Measurements from ENCODE around the gene MDC1. TPM values are rescaled to one million over a fixed set of nuclear protein-coding genes. Genes with fewer than 3 reads are reported as not detected.

Gene MDC1
- total and polyA plus RNA-seq, 2 of the 13 experiments (the other 11 are each of a cell fraction or from before 2014, with no cell fraction given), result 8.4 to 14.0 TPM

- TF ChIP-seq, protein P1, sequence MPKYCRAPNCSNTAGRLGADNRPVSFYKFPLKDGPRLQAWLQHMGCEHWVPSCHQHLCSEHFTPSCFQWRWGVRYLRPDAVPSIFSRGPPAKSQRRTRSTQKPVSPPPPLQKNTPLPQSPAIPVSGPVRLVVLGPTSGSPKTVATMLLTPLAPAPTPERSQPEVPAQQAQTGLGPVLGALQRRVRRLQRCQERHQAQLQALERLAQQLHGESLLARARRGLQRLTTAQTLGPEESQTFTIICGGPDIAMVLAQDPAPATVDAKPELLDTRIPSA (CRISPR knock-in tag; IDR thresholded peaks at IDR 0.05; ENCODE audit: borderline replicate concordance), result peak; percentile 72; the same call in 1 of the 2 replicates
- peak; percentile 80 for TF ChIP-seq NFKBIZ (CRISPR knock-in tag; IDR thresholded peaks at IDR 0.05)
- TF ChIP-seq STAT5B (CRISPR knock-in tag; IDR thresholded peaks at IDR 0.05), result peak; percentile 93
- TF ChIP-seq ZBTB8A (CRISPR knock-in tag; IDR thresholded peaks at IDR 0.05; ENCODE audit: borderline replicate concordance, low read depth), result no peak; the same call in 1 of the 2 replicates
- peak; percentile 40; the same call in 1 of the 2 replicates for TF ChIP-seq CEBPB (IDR thresholded peaks at IDR 0.05; ENCODE audit: borderline replicate concordance, low read depth, low read length)
- TF ChIP-seq PAWR (CRISPR knock-in tag; IDR thresholded peaks at IDR 0.05; ENCODE audit: borderline replicate concordance), result peak; percentile 88; the same call in 1 of the 2 replicates
- TF ChIP-seq ZNF788 (CRISPR knock-in tag; IDR thresholded peaks at IDR 0.05; ENCODE audit: borderline replicate concordance), result peak; percentile 99
- TF ChIP-seq KLF9 (CRISPR knock-in tag; IDR thresholded peaks at IDR 0.05; ENCODE audit: low read depth), result peak; percentile 99
- TF ChIP-seq SETDB1 (CRISPR knock-in tag; IDR thresholded peaks at IDR 0.05; ENCODE audit: borderline replicate concordance), result no peak
- TF ChIP-seq TSC22D2 (CRISPR knock-in tag; IDR thresholded peaks at IDR 0.05; ENCODE audit: borderline replicate concordance), result peak; percentile 92
- TF ChIP-seq DNMT1 (CRISPR knock-in tag; IDR thresholded peaks at IDR 0.05), result 0 out of 2 replicates have a peak, but pooled peaks have one; percentile 1
- peak; percentile 86; the same call in 1 of the 2 replicates for TF ChIP-seq MTA1 (CRISPR knock-in tag; IDR thresholded peaks at IDR 0.05; ENCODE audit: borderline replicate concordance)
- 0 out of 2 replicates have a peak, but pooled peaks have one; percentile 23 for TF ChIP-seq SMAD9 (CRISPR knock-in tag; IDR thresholded peaks at IDR 0.05)
- peak; percentile 52; the same call in 1 of the 2 replicates for TF ChIP-seq PPARG (CRISPR knock-in tag; conservative IDR thresholded peaks at IDR 0.05)
- TF ChIP-seq, protein P2, sequence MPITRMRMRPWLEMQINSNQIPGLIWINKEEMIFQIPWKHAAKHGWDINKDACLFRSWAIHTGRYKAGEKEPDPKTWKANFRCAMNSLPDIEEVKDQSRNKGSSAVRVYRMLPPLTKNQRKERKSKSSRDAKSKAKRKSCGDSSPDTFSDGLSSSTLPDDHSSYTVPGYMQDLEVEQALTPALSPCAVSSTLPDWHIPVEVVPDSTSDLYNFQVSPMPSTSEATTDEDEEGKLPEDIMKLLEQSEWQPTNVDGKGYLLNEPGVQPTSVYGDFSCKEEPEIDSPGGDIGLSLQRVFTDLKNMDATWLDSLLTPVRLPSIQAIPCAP (CRISPR knock-in tag; IDR thresholded peaks at IDR 0.05; ENCODE audit: low read depth), result peak; percentile 14; the same call in 1 of the 2 replicates
- TF ChIP-seq HOXA9 (CRISPR knock-in tag; IDR thresholded peaks at IDR 0.05; ENCODE audit: borderline replicate concordance), result peak; percentile 97
- TF ChIP-seq SP2 (CRISPR knock-in tag; IDR thresholded peaks at IDR 0.05), result peak; percentile 96
- no peak for TF ChIP-seq ZNF530 (CRISPR knock-in tag; IDR thresholded peaks at IDR 0.05; ENCODE audit: low read depth)
- 0 out of 2 replicates have a peak, but pooled peaks have one; percentile 60 for TF ChIP-seq KDM5B (CRISPR knock-in tag; IDR thresholded peaks at IDR 0.05; ENCODE audit: borderline replicate concordance)
- no peak; the same call in 1 of the 2 replicates for TF ChIP-seq ZFP37 (CRISPR knock-in tag; IDR thresholded peaks at IDR 0.05; ENCODE audit: borderline replicate concordance)
- TF ChIP-seq HMGXB4 (CRISPR knock-in tag; IDR thresholded peaks at IDR 0.05; ENCODE audit: borderline replicate concordance in 1 of 2, low read depth in 1 of 2), result peak; percentile 95
- TF ChIP-seq HMG20A (CRISPR knock-in tag; IDR thresholded peaks at IDR 0.05; ENCODE audit: borderline replicate concordance), result peak; percentile 64; the same call in 1 of the 2 replicates
- peak; percentile 99 for TF ChIP-seq IRF2 (CRISPR knock-in tag; IDR thresholded peaks at IDR 0.05)
- no peak for TF ChIP-seq ZNF550 (CRISPR knock-in tag; IDR thresholded peaks at IDR 0.05; ENCODE audit: borderline replicate concordance)
- TF ChIP-seq, protein P3, sequence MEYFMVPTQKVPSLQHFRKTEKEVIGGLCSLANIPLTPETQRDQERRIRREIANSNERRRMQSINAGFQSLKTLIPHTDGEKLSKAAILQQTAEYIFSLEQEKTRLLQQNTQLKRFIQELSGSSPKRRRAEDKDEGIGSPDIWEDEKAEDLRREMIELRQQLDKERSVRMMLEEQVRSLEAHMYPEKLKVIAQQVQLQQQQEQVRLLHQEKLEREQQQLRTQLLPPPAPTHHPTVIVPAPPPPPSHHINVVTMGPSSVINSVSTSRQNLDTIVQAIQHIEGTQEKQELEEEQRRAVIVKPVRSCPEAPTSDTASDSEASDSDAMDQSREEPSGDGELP (IDR thresholded peaks at IDR 0.05; ENCODE audit: borderline replicate concordance, low read depth), result peak; percentile 97
- TF ChIP-seq JARID2 (CRISPR knock-in tag; IDR thresholded peaks at IDR 0.05; ENCODE audit: insufficient replicate concordance), result no peak
These were observed at the start of gene MDC1 (continued) for GRCh38 chr6:30717129-30717844.

All from HepG2 (cell line).